M059J (cell line): ENCODE results near the gene MND1. TPM values are rescaled to one million over a fixed set of nuclear protein-coding genes. Genes with fewer than 3 reads are reported as not detected.

ENCODE experiments used
- DNase-seq: peaks from one replicate; pipeline ENCODE4 v3.0.0-alpha.2; 2012; ENCODE audit warnings: low read depth
- total RNA-seq: library from RNA; depleted of rRNA; stranded (reverse); fragments of >200 nt; shearing (Covaris generic); gene quantifications from 2 replicates; pipeline ENCODE4 v1.2.3, GENCODE V29; 2014; rRNA removed

The MND1 gene
- total RNA-seq, result 9.2 and 18.4 TPM in 2 replicates

GRCh38 chr4:153344131-153345011 lies at the start of gene MND1:
Gene MND1 (plus strand): TSS chr4:153344688. CDS start chr4:153344738, 50 bp downstream.
- peak; percentile 70 for DNase-seq

GRCh38 chr4:153295131-153295755 lies 49.2 kb upstream of the MND1 start:
- no peak for DNase-seq

GRCh38 chr4:153296040-153296823 lies 48.3 kb upstream of the MND1 start:
- DNase-seq, result no peak

GRCh38 chr4:153297116-153297515 lies 47.4 kb upstream of the MND1 start:
- no peak for DNase-seq

GRCh38 chr4:153310793-153311192 lies 33.7 kb upstream of the MND1 start:
- no peak for DNase-seq

- DNase-seq, result no peak
Measured at GRCh38 chr4:153314915-153315314, 29.6 kb upstream of the MND1 start.

- peak; percentile 59 for DNase-seq
Measured at GRCh38 chr4:153318696-153319320, 25.7 kb upstream of the MND1 start.

GRCh38 chr4:153322791-153323190 lies 21.7 kb upstream of the MND1 start:
- DNase-seq, result no peak

GRCh38 chr4:153324046-153324445 lies 20.4 kb upstream of the MND1 start:
- no peak for DNase-seq

GRCh38 chr4:153325558-153325957 lies 18.9 kb upstream of the MND1 start:
- DNase-seq, result no peak

GRCh38 chr4:153326513-153326912 lies 18.0 kb upstream of the MND1 start:
- peak; percentile 72 for DNase-seq

- DNase-seq, result no peak
Measured at GRCh38 chr4:153327247-153327646, 17.2 kb upstream of the MND1 start.

- no peak for DNase-seq
Measured at GRCh38 chr4:153332936-153333335, 11.6 kb upstream of the MND1 start.

- no peak for DNase-seq
Measured at GRCh38 chr4:153333874-153334273, 10.6 kb upstream of the MND1 start.

GRCh38 chr4:153335665-153336064 lies 8.8 kb upstream of the MND1 start:
- DNase-seq, result peak; percentile 46

- no peak for DNase-seq
Measured at GRCh38 chr4:153337686-153338085, 6.8 kb upstream of the MND1 start.

GRCh38 chr4:153341575-153342090 lies 2.9 kb upstream of the MND1 start:
- DNase-seq, result peak; percentile 80

- no peak for DNase-seq
Measured at GRCh38 chr4:153342751-153343552, 1.5 kb upstream of the MND1 start.

GRCh38 chr4:153345012-153345981 lies 809 bp downstream of the MND1 start:
- DNase-seq, result peak; percentile 72

GRCh38 chr4:153346031-153346430 lies 1.5 kb downstream of the MND1 start:
- DNase-seq, result no peak
